CD14-positive monocyte (primary cell): Measurements from ENCODE around the gene CLCC1. TPM values are rescaled to one million over a fixed set of nuclear protein-coding genes. Genes with fewer than 3 reads are reported as not detected.

Experiments
- DNase-seq, 3 donors: peaks; one replicate each; pipeline ENCODE4 v3.0.0-alpha.2; 2011 to 2022
- H2AFZ ChIP-seq: 2 replicates; pipeline ENCODE4 v1.6.0; 2012; ENCODE audit warnings: mild to moderate bottlenecking, low read depth, low read length, inconsistent platforms; ENCODE audit not compliant: insufficient read depth, poor library complexity, severe bottlenecking
- H3K27ac ChIP-seq, 2 donors: 1 replicate in 1 of 2; 2 replicates in 1 of 2; pipeline ENCODE4 v1.5.1; 2012 to 2013; ENCODE audit warnings: low read length in 2 of 2, control low read depth in 1 of 2, inconsistent platforms in 1 of 2, low read depth in 1 of 2, mild to moderate bottlenecking in 1 of 2
- H3K27me3 ChIP-seq, 2 donors: one replicate each; pipeline versions ENCODE4 v1.6.0 to v1.6.1; 2011 to 2013; ENCODE audit warnings: low read length in 2 of 2; ENCODE audit not compliant: control insufficient read depth in 2 of 2, insufficient read depth in 2 of 2
- H3K36me3 ChIP-seq, 2 donors: replicated peaks in 1 of 2; 1 replicate in 1 of 2; 2 replicates in 1 of 2; pipeline versions ENCODE4 v1.5.1 to v1.6.1; 2012 to 2013; ENCODE audit warnings: low read length in 2 of 2, control low read depth in 1 of 2, inconsistent platforms in 1 of 2, mild to moderate bottlenecking in 1 of 2; ENCODE audit not compliant: insufficient read depth in 2 of 2, control insufficient read depth in 1 of 2
- H3K4me1 ChIP-seq, 2 donors: 1 replicate in 1 of 2; 2 replicates in 1 of 2; pipeline versions ENCODE4 v1.5.1 to v1.6.1; 2012 to 2013; ENCODE audit warnings: low read length in 2 of 2, control low read depth in 1 of 2, inconsistent platforms in 1 of 2, mild to moderate bottlenecking in 1 of 2, moderate library complexity in 1 of 2; ENCODE audit not compliant: insufficient read depth in 2 of 2, control insufficient read depth in 1 of 2
- H3K4me2 ChIP-seq: replicated peaks from 2 replicates; pipeline ENCODE3; 2012; ENCODE audit warnings: low read length, moderate library complexity, mild to moderate bottlenecking; ENCODE audit not compliant: poor library complexity, severe bottlenecking; ENCODE audit errors: extremely low read depth
- H3K4me3 ChIP-seq, 3 experiments: fragments of 200-600 bp in 1 of 3; sonication (generic) in 1 of 3; replicated peaks in 1 of 3; 1 replicate in 2 of 3; 2 replicates in 1 of 3; pipeline ENCODE4 v1.5.1; 2011 to 2013; ENCODE audit warnings: low read length in 3 of 3, mild to moderate bottlenecking in 3 of 3, control low read depth in 2 of 3, low read depth in 2 of 3, inconsistent platforms in 1 of 3, moderate library complexity in 1 of 3
- H3K79me2 ChIP-seq: 2 replicates; pipeline ENCODE4 v1.6.0; 2012; ENCODE audit warnings: mild to moderate bottlenecking, control low read depth, inconsistent platforms, low read length, moderate library complexity; ENCODE audit not compliant: insufficient read depth
- H3K9ac ChIP-seq: 2 replicates; pipeline ENCODE4 v1.6.0; 2017; ENCODE audit warnings: low read length, mild to moderate bottlenecking; ENCODE audit not compliant: insufficient read depth, poor library complexity, severe bottlenecking
- H3K9me3 ChIP-seq, 2 donors: replicated peaks in 1 of 2; 1 replicate in 1 of 2; 2 replicates in 1 of 2; pipeline versions ENCODE4 v1.5.1 to v1.6.1; 2012 to 2013; ENCODE audit warnings: low read length in 2 of 2, control low read depth in 1 of 2; ENCODE audit not compliant: control insufficient read depth in 1 of 2, insufficient read depth in 1 of 2
- H4K20me1 ChIP-seq: 2 replicates; pipeline ENCODE4 v1.6.0; 2012; ENCODE audit warnings: mild to moderate bottlenecking, low read length, control low read depth, moderate library complexity; ENCODE audit not compliant: insufficient read depth
- H3K27ac Mint-ChIP-seq, 7 donors: one replicate each; pipeline ENCODE4 v1.8.0; 2020; ENCODE audit warnings: mild to moderate bottlenecking in 7 of 7, mixed read lengths in 7 of 7, moderate library complexity in 6 of 7, inconsistent platforms in 2 of 7
- H3K27me3 Mint-ChIP-seq, 3 donors: one replicate each; pipeline ENCODE4 v1.8.0; 2021 to 2022; ENCODE audit warnings: low read depth in 3 of 3, mild to moderate bottlenecking in 3 of 3, mixed read lengths in 3 of 3, moderate library complexity in 3 of 3, inconsistent platforms in 1 of 3
- H3K36me3 Mint-ChIP-seq, 2 donors: one replicate each; pipeline ENCODE4 v1.8.0; 2020; ENCODE audit warnings: mixed read lengths in 2 of 2, inconsistent platforms in 1 of 2, mild to moderate bottlenecking in 1 of 2
- H3K4me1 Mint-ChIP-seq: one replicate; pipeline ENCODE4 v1.8.0; 2020; ENCODE audit warnings: mild to moderate bottlenecking, mixed read lengths
- H3K4me3 Mint-ChIP-seq, 2 donors: one replicate each; pipeline ENCODE4 v1.8.0; 2020; ENCODE audit warnings: mild to moderate bottlenecking in 2 of 2, mixed read lengths in 2 of 2, moderate library complexity in 1 of 2
- H3K9me3 Mint-ChIP-seq, 7 donors: one replicate each; pipeline ENCODE4 v1.8.0; 2020 to 2022; ENCODE audit warnings: mixed read lengths in 7 of 7, mild to moderate bottlenecking in 6 of 7, moderate library complexity in 6 of 7, inconsistent platforms in 2 of 7
- CTCF ChIP-seq: fragments of 200-600 bp; IDR thresholded peaks from one replicate; pipeline ENCODE4 v1.8.0; 2022; ENCODE audit warnings: antibody characterized with exemption, mild to moderate bottlenecking
- WGBS: methylation state at CpG from one replicate; pipeline ENCODE4 v1.1.5; 2013; ENCODE audit warnings: missing lambda C conversion rate; ENCODE audit not compliant: insufficient coverage; 5-methylcytosine and 5-hydroxymethylcytosine counted together
- intact Hi-C, 2 donors: fragments of 100-400 bp; cut with micrococcal nuclease; formaldehyde crosslinking; loops; one replicate each; pipeline versions ENCODE4 v1.15.0 to v1.15.1; 2023
- polyA plus RNA-seq, 3 donors: library from polyadenylated mRNA; depleted of rRNA in 1 of 3; unstranded in 2 of 3; stranded (reverse) in 1 of 3; fragments of 300-500 nt in 2 of 3; fragments of >200 nt in 1 of 3; fragmentation: Illumina TruSeq in 2 of 3; gene quantifications; 1 replicate in 2 of 3; 2 replicates in 1 of 3; pipeline ENCODE4 v1.2.3, GENCODE V29; 2012 to 2021

Gene CLCC1
- polyA plus RNA-seq, 3 donors, result 7.1 to 12.9 (median 9.4) TPM

- no peak overlapping the region for H3K27ac ChIP-seq
- H3K4me1 ChIP-seq, result no peaks in the 10 kb centered on the region
- no peak for TF ChIP-seq CTCF
- H3K27me3 ChIP-seq, result no peaks in the 10 kb centered on the region
- Mint-ChIP-seq H3K4me1 (peaks cover 11% of the 10 kb centered on the region), H3K27me3 (peaks cover 0 to 2% (median 0%) of the 10 kb centered on the region in 3 donors), H3K9me3 (no peaks in the 10 kb centered on the region), H3K27ac (no peak overlapping the region), H3K4me3 (no peak overlapping the region), H3K36me3 (peaks cover 36 to 51% of the 10 kb centered on the region in 2 donors)
- intact Hi-C loops, result no loop called here
- H3K9me3 ChIP-seq, result no peaks in the 10 kb centered on the region
- H3K9ac ChIP-seq, result no peak overlapping the region
- no peak overlapping the region for H3K4me2 ChIP-seq
- peaks cover 63% of the 10 kb centered on the region for H4K20me1 ChIP-seq
- H2AFZ ChIP-seq, result no peak overlapping the region
- WGBS, result 100% methylated on average over 2 of the region's 3 CpGs
- no peak for DNase-seq
- peaks cover 73% of the 10 kb centered on the region for H3K79me2 ChIP-seq
- peaks cover 23 to 52% of the 10 kb centered on the region in 2 donors for H3K36me3 ChIP-seq
- H3K4me3 ChIP-seq, result no peak overlapping the region
Measured at GRCh38 chr1:108951242-108951641, 12.0 kb downstream of the CLCC1 start.

GRCh38 chr1:108949044-108949443 is 14.2 kb downstream of the CLCC1 start:
- Histone ChIP-seq H3K79me2 (peaks cover 51% of the 10 kb centered on the region), H3K4me1 (no peaks in the 10 kb centered on the region), H2AFZ (no peak overlapping the region), H4K20me1 (peaks cover 46% of the 10 kb centered on the region), H3K9ac (no peak overlapping the region), H3K9me3 (no peaks in the 10 kb centered on the region), H3K4me3 (no peak overlapping the region), H3K27ac (no peak overlapping the region), H3K27me3 (no peaks in the 10 kb centered on the region), H3K4me2 (no peak overlapping the region), H3K36me3 (peaks cover 32 to 50% of the 10 kb centered on the region in 2 donors)
- peaks cover 0 to 2% (median 0%) of the 10 kb centered on the region in 3 donors for H3K27me3 Mint-ChIP-seq
- H3K9me3 Mint-ChIP-seq, result no peaks in the 10 kb centered on the region
- peaks cover 9% of the 10 kb centered on the region for H3K4me1 Mint-ChIP-seq
- H3K4me3 Mint-ChIP-seq, result no peak overlapping the region
- peak overlapping the region in 3 of 7 donors; percentile 2 to 54 (median 7) for H3K27ac Mint-ChIP-seq
- WGBS, result no CpG with 5 or more reads among the region's 4 CpGs
- no peak for TF ChIP-seq CTCF
- DNase-seq, result no peak
- intact Hi-C loops, result no loop called here
- peaks cover 28 to 55% of the 10 kb centered on the region in 2 donors for H3K36me3 Mint-ChIP-seq
